GM12878 (cell line): ENCODE measurements around the gene RAB4B. TPM values are rescaled to one million over a fixed set of nuclear protein-coding genes. Genes with fewer than 3 reads are reported as not detected.

Source experiments
- ASH2L ChIP-seq: fragments of 300-600, 200-600 bp; sonication (generic); IDR thresholded peaks from 2 replicates; pipeline ENCODE4 v1.6.1; 2017; ENCODE audit warnings: low read depth, mild to moderate bottlenecking, borderline replicate concordance
- ATF7 ChIP-seq: fragments of 450-650 bp; IDR thresholded peaks from 2 replicates; pipeline ENCODE4 v1.6.1; 2016; ENCODE audit warnings: low read depth, mild to moderate bottlenecking
- CHD2 ChIP-seq: IDR thresholded peaks from 2 replicates; pipeline ENCODE4 v1.6.1; 2011; ENCODE audit warnings: low read depth, low read length, improper control_type of control experiment, borderline replicate concordance
- CHD4 ChIP-seq: fragments of 200-600 bp; sonication (generic); IDR thresholded peaks from 2 replicates; pipeline ENCODE4 v1.6.1; 2016; ENCODE audit warnings: mild to moderate bottlenecking
- EZH2 ChIP-seq: IDR thresholded peaks from 2 replicates; pipeline ENCODE4 v1.6.1; 2012; ENCODE audit warnings: low read depth, mild to moderate bottlenecking, control low read depth, inconsistent platforms, low read length, borderline replicate concordance; ENCODE audit not compliant: control insufficient read depth
- FOS ChIP-seq: IDR thresholded peaks from 3 replicates; pipeline ENCODE4 v1.6.1; 2011; ENCODE audit warnings: borderline replicate concordance; ENCODE audit not compliant: insufficient read length; ENCODE audit errors: extremely low read depth
- HDAC2 ChIP-seq: fragments of 200-600 bp; sonication (generic); IDR thresholded peaks from 2 replicates; pipeline ENCODE4 v1.6.1; 2017
- HDGF ChIP-seq: fragments of 450-650 bp; IDR thresholded peaks from 2 replicates; pipeline ENCODE4 v1.6.1; 2016; ENCODE audit warnings: antibody characterized with exemption
- IKZF2 ChIP-seq, 2 experiments: fragments of 450-650 bp; IDR thresholded peaks; 2 replicates each; pipeline ENCODE4 v1.6.1; 2017; ENCODE audit warnings: mild to moderate bottlenecking in 2 of 2, moderate library complexity in 2 of 2
- KAT2A ChIP-seq: conservative IDR thresholded peaks from 2 replicates; pipeline ENCODE4 v1.6.1; 2011; ENCODE audit warnings: low read depth, low read length; ENCODE audit not compliant: control insufficient read depth
- KDM1A ChIP-seq: fragments of 200-600 bp; sonication (generic); IDR thresholded peaks from 2 replicates; pipeline ENCODE4 v1.6.1; 2016; ENCODE audit warnings: borderline replicate concordance
- NFYA ChIP-seq: IDR thresholded peaks from 2 replicates; pipeline ENCODE4 v1.6.1; 2011; ENCODE audit warnings: low read depth, mild to moderate bottlenecking, low read length, improper control_type of control experiment, borderline replicate concordance
- NFYB ChIP-seq: IDR thresholded peaks from 2 replicates; pipeline ENCODE4 v1.6.1; 2011; ENCODE audit warnings: low read depth, mild to moderate bottlenecking, low read length, improper control_type of control experiment, moderate library complexity; ENCODE audit not compliant: insufficient read depth
- NR2C1 ChIP-seq: fragments of 450-650 bp; IDR thresholded peaks from 2 replicates; pipeline ENCODE4 v1.6.1; 2017; ENCODE audit warnings: antibody characterized with exemption, mild to moderate bottlenecking, moderate library complexity
- NR2F1 ChIP-seq: fragments of 450-650 bp; conservative IDR thresholded peaks from 2 replicates; pipeline ENCODE4 v1.6.1; 2017; ENCODE audit warnings: mild to moderate bottlenecking
- PAX8 ChIP-seq: fragments of 450-650 bp; IDR thresholded peaks from 2 replicates; pipeline ENCODE4 v1.6.1; 2017; ENCODE audit warnings: mild to moderate bottlenecking, moderate library complexity
- RAD21 ChIP-seq: IDR thresholded peaks from 2 replicates; pipeline ENCODE4 v1.6.1; 2011; ENCODE audit warnings: mild to moderate bottlenecking, low read depth, low read length, moderate library complexity; ENCODE audit not compliant: insufficient read depth
- RB1 ChIP-seq: fragments of 450-650 bp; formaldehyde crosslinking; IDR thresholded peaks from 2 replicates; pipeline ENCODE4 v1.6.1; 2017; ENCODE audit warnings: mild to moderate bottlenecking, borderline replicate concordance
- RFX5 ChIP-seq: IDR thresholded peaks from 2 replicates; pipeline ENCODE4 v1.6.1; 2011; ENCODE audit warnings: low read depth, low read length, improper control_type of control experiment
- RUNX3 ChIP-seq: IDR thresholded peaks from 2 replicates; pipeline ENCODE4 v1.6.1; 2012; ENCODE audit warnings: low read length, inconsistent platforms
- SMARCA5 ChIP-seq: fragments of 450-650 bp; IDR thresholded peaks from 2 replicates; pipeline ENCODE4 v1.6.1; 2017; ENCODE audit warnings: mild to moderate bottlenecking
- SPI1 ChIP-seq: IDR thresholded peaks from 2 replicates; pipeline ENCODE4 v1.6.1; 2011; ENCODE audit warnings: low read depth, mild to moderate bottlenecking, low read length, moderate library complexity, borderline replicate concordance; ENCODE audit not compliant: insufficient read depth
- YBX1 ChIP-seq: fragments of 450-650 bp; IDR thresholded peaks from 2 replicates; pipeline ENCODE4 v1.6.1; 2016; ENCODE audit warnings: antibody characterized with exemption
- ZNF217 ChIP-seq: fragments of 450-650 bp; IDR thresholded peaks from 2 replicates; pipeline ENCODE4 v1.6.1; 2017; ENCODE audit warnings: antibody characterized with exemption, mild to moderate bottlenecking
- ZZZ3 ChIP-seq: IDR thresholded peaks from 2 replicates; pipeline ENCODE4 v1.6.1; 2011; ENCODE audit warnings: low read depth; ENCODE audit not compliant: control insufficient read depth, insufficient read length
- polyA plus RNA-seq, 11 experiments: library from polyadenylated mRNA; depleted of rRNA in 4 of 11; unstranded in 6 of 11; stranded (reverse) in 5 of 11; fragments of >200 nt; fragmentation: Nextera tagmentation in 4 of 11; fragmentation: Illumina TruSeq in 1 of 11; extraction: Ambion mirVana in 4 of 11; extraction: Trizol in 1 of 11; gene quantifications; 1 replicate in 1 of 11; 2 replicates in 10 of 11; pipeline versions ENCODE4 v1.2.1 to v1.2.3, GENCODE V29; 2011 to 2016; ENCODE audit warnings: inconsistent platforms in 2 of 11, missing spikeins in 2 of 11, low read depth in 1 of 11
- total RNA-seq, 4 experiments: library from RNA; depleted of rRNA in 3 of 4; stranded (reverse); fragments of >200 nt in 3 of 4; fragmentation: Illumina TruSeq in 1 of 4; extraction: Trizol in 1 of 4; gene quantifications; 2 replicates each; pipeline versions ENCODE4 v1.2.1 to v1.2.3, GENCODE V29; 2013 to 2021
- TF ChIP-seq, protein P1 (sequence below): fragments of 450-650 bp; IDR thresholded peaks from 2 replicates; pipeline ENCODE4 v1.6.1; 2018; ENCODE audit warnings: borderline replicate concordance, mild to moderate bottlenecking; ENCODE audit not compliant: partially characterized antibody
- TF ChIP-seq, protein P2 (sequence below): fragments of 450-650 bp; IDR thresholded peaks from 2 replicates; pipeline ENCODE4 v1.6.1; 2017; ENCODE audit warnings: mild to moderate bottlenecking, moderate library complexity

The RAB4B gene
- total and polyA plus RNA-seq, 10 of the 15 experiments (the other 5 are each of a cell fraction or from before 2014, with no cell fraction given), result 0.60 to 51.5 (median 27.7) TPM

DNA sequence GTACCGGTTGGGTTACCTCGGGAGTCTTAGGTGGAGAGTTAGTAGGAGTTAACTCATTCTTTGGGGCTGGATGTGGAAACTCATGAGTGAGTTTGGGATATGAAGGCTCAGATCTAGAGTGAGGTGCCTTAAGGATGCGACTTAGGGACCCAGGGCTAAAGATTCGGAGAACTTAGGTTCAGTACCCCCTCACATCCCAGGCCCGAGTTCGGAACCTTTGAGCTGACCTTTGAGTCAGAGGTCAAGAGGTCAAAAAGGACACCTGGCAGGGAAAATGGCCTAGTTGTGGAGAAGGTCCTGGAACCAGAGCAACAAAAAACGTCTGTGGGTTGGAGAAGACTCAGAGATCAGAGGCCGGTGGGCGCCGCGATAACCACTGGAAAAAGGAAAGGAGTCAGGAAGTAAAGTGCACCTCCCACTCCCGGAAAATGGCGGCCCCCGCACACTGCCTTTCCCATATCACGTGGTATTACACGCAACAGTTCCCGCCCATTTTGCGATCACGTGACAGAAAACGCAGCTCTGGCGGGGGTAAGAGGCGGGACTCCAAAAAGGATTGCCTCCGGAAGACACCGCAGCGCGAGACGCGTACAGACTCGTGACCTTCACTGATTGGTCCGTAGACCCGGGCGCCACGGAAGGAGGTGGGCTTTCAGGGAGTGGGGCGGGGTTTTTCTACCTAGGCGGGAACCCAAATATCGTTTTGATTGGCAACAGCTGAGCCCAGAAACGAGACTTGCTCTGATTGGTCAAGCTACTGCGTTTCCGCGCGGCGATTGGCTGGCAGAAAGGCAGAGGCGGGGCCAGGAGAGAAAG, 27.8 kb upstream of the RAB4B start, which contains the start of gene ACTMAP (continued):
- TF ChIP-seq NR2C1, result peak; percentile 96
- TF ChIP-seq KDM1A, result no peak
- TF ChIP-seq SPI1, result no peak
- TF ChIP-seq NFYB, result peak; percentile 88
- TF ChIP-seq, protein P1, sequence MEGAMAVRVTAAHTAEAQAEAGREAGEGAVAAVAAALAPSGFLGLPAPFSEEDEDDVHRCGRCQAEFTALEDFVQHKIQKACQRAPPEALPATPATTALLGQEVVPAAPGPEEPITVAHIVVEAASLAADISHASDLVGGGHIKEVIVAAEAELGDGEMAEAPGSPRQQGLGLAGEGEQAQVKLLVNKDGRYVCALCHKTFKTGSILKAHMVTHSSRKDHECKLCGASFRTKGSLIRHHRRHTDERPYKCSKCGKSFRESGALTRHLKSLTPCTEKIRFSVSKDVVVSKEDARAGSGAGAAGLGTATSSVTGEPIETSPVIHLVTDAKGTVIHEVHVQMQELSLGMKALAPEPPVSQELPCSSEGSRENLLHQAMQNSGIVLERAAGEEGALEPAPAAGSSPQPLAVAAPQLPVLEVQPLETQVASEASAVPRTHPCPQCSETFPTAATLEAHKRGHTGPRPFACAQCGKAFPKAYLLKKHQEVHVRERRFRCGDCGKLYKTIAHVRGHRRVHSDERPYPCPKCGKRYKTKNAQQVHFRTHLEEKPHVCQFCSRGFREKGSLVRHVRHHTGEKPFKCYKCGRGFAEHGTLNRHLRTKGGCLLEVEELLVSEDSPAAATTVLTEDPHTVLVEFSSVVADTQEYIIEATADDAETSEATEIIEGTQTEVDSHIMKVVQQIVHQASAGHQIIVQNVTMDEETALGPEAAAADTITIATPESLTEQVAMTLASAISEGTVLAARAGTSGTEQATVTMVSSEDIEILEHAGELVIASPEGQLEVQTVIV, result peak; percentile 46
- TF ChIP-seq RAD21, result no peak
- TF ChIP-seq ASH2L, result no peak
- no peak for TF ChIP-seq NFYA
- TF ChIP-seq ZNF217, result no peak; the same call in 1 of the 2 replicates
- TF ChIP-seq CHD2, result peak; percentile 39
- TF ChIP-seq HDGF, result peak; percentile 64; the same call in 1 of the 2 replicates
- TF ChIP-seq RUNX3, result no peak
- no peak for TF ChIP-seq CHD4
- TF ChIP-seq, protein P2, sequence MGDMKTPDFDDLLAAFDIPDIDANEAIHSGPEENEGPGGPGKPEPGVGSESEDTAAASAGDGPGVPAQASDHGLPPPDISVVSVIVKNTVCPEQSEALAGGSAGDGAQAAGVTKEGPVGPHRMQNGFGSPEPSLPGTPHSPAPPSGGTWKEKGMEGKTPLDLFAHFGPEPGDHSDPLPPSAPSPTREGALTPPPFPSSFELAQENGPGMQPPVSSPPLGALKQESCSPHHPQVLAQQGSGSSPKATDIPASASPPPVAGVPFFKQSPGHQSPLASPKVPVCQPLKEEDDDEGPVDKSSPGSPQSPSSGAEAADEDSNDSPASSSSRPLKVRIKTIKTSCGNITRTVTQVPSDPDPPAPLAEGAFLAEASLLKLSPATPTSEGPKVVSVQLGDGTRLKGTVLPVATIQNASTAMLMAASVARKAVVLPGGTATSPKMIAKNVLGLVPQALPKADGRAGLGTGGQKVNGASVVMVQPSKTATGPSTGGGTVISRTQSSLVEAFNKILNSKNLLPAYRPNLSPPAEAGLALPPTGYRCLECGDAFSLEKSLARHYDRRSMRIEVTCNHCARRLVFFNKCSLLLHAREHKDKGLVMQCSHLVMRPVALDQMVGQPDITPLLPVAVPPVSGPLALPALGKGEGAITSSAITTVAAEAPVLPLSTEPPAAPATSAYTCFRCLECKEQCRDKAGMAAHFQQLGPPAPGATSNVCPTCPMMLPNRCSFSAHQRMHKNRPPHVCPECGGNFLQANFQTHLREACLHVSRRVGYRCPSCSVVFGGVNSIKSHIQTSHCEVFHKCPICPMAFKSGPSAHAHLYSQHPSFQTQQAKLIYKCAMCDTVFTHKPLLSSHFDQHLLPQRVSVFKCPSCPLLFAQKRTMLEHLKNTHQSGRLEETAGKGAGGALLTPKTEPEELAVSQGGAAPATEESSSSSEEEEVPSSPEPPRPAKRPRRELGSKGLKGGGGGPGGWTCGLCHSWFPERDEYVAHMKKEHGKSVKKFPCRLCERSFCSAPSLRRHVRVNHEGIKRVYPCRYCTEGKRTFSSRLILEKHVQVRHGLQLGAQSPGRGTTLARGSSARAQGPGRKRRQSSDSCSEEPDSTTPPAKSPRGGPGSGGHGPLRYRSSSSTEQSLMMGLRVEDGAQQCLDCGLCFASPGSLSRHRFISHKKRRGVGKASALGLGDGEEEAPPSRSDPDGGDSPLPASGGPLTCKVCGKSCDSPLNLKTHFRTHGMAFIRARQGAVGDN, result peak; percentile 96
- TF ChIP-seq KAT2A, result no peak
- TF ChIP-seq FOS, result peak; percentile 72
- peak; percentile 80 for TF ChIP-seq ATF7
- peak; percentile 87; the same call in 1 of the 2 replicates for TF ChIP-seq PAX8
- TF ChIP-seq YBX1, result no peak
- no peak; the same call in 1 of the 2 replicates for TF ChIP-seq RB1
- TF ChIP-seq SMARCA5, result 0 out of 2 replicates have a peak, but pooled peaks have one; percentile 41
- TF ChIP-seq EZH2, result no peak
- TF ChIP-seq HDAC2, result no peak
- no peak for TF ChIP-seq ZZZ3
- TF ChIP-seq RFX5, result peak; percentile 98
- TF ChIP-seq IKZF2 (IDR thresholded peaks at IDR 0.05), result peak; percentile 91 to 93
- TF ChIP-seq NR2F1, result peak; percentile 100
